Anterior cingulate cortex (tissue), 58 donors: Measurements from ENCODE around the gene GALNT5.
A peak's percentile ranks its signal among the peaks of the same experiment; 100 is the strongest.
"Not testable (repeated sequence)": the region's sequence is repeated elsewhere in the genome, so short reads cannot be mapped to it uniquely, and the experiment has no call there.

Source experiments
- DNase-seq, 58 donors: peaks; one replicate each; lab custom pipeline; 2025; lab: John Stamatoyannopoulos, UW

Gene GALNT5

GRCh38 chr2:157257312-157258252 is at the start of gene GALNT5:
Gene GALNT5 (plus strand): TSS chr2:157257705. CDS start chr2:157258083, 378 bp downstream.
- DNase-seq: no peak

DNA sequence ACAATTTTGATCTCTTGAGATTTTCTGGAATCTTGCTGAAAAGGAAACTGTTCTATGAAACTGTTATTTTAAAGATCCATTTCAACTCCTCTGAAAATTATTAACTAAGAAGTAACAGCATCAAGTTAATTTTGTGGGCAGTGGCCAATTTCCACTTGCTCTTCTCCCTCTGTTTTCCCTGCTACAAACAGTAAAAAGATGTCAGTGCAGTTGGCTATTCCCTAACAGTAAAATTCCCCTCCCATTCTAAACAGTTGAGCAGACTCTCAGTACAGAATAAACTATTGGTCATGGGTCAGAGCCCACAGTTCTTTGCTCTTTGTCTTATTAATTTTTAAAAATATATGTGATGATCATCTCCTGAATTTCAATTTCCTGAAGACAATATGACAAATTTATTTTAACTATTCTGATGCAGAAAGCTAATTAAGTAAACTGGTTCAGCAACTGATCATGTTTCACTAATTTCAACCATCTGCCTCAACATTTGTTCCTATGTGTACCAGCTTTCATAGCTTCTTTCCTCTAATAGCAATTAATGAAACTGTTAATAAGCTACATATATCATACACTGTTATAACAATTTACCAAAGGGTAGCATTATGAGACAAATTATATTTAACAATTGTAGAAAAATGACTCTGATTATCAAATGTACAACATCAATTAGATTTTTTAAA is 41.1 kb upstream of the GALNT5 start:
- DNase-seq: no peak

DNA sequence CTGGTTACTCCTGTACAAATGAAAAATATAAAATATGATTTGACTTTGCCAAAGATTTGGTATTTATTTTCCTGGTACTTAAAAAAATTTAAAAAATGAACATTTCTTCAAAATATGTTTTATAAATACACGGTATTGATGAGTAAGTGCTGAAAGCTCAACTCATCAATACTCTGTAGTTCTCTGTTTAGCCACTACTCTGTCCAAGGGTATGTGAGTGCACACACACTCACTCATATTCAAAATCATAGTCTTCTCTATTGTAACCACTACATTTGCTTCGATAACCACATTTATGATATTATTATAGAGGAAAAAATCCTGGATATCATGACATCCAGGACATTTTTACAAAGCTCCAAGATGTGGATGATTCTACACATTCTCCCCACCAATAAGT is 40.1 kb upstream of the GALNT5 start:
- DNase-seq: no peak

GRCh38 chr2:157218911-157219310 is 38.6 kb upstream of the GALNT5 start:
- no peak for DNase-seq

DNA sequence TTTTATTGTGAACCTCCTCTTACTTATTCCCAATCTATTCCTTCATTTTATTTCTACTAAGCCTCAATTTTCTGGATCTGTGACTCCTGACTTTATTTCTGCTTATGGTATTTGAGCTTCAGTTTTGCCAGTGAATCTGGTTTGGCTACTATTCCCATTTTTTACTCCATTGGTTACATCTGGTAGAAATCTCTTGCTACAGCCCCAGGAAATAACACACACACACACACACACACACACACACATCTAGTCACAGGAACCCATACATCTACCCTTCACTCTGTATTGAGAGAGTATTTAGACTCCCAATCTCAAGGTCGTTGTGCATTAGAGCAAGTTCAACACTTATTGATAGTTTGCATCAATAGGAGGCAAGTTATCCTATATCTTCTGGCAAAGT is 37.0 kb upstream of the GALNT5 start:
- no peak for DNase-seq

DNA sequence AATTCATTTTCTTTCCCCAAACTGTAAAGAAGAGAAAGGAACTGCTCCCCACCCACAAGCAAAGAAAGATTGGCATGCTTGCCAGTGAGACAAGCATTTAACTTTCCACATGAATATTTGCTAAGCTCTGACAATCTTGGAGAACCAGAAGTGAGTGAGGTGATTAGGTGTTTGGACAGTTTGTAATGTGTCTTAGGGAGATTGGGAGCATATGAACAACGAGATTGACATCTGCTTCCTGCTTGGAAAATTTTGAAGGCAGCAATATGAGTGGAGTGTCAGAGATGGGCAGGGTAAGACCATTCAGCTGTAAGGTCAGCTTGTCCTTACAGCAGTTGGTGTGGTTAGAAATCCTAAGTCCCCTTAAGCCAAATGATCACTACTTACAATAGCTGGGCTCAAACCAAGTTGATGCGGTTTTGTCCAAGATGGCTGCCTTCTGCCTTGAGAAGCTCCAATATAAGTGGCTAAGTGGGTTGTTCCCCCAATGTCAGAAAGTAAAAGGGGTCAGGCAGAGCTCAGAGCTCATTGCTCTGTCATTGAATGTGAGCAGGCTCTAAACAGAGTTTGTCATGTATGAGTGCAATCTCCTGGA is 36.0 kb upstream of the GALNT5 start:
- no peak for DNase-seq

GRCh38 chr2:157223624-157224205 is 33.8 kb upstream of the GALNT5 start:
- DNase-seq: no peak

GRCh38 chr2:157224448-157224847 is 33.1 kb upstream of the GALNT5 start:
- DNase-seq: not testable (repeated sequence)

- DNase-seq: no peak
Observed at GRCh38 chr2:157227592-157227991, 29.9 kb upstream of the GALNT5 start.

DNA sequence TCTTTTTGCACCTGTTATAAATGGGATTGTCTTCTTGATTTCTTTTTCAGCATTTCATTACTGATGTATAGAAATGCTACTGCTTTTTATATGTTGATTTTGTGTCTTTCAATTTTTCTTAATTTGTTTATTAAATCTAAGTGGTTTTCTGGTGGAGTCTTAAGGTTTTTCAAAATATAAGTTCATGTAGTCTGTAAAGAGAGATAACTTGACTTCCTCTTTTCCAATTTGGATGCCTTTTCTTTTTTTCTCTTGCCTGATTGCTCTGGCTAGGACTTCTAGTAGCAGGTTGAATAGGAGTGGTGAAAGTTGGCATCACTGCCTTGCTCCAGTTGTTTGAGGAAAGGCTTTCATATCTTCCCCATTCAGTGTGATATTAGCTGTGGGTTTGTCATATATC is 28.6 kb upstream of the GALNT5 start:
- no peak for DNase-seq

- peak in 9 of 58 donors; percentile 1 to 38 (median 3) for DNase-seq
Observed at GRCh38 chr2:157229572-157229971, 27.9 kb upstream of the GALNT5 start.

DNA sequence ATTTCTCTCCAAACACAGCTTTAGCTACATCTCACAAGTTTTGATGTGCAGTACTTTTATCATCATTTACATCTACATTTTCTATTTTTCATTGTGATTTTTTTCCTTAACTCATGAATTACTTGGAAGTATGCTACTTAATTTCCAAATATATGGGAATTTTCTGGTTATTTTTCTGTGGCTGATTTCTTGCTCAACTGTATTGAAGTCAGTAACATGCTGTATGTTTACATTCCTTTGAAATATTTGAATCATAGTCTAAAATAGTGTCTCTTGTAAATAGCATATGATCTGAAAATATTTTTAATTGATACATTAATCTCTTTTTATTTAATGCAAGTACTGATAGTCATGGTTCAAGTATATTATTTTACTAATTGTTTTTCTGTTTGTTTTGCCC is 26.0 kb upstream of the GALNT5 start:
- no peak for DNase-seq

DNA sequence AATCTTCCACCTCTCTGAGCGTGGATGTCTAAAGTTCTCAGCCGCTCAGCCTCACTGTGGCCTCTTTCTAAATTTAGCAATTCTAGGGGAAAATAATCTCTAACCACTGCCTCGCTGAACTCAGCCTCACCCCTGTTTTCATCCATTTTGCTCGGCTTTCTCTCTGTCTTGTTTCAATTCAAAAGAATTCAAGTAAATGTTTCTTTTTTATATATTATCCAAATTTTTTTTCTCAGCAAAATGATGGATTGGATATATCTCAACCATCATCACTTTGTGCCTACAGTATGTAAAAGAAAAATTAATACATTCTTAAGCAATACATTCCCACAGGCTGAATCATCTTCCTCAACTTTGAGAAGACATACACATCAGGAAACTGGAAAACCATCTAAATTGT is 24.0 kb upstream of the GALNT5 start:
- no peak for DNase-seq

DNA sequence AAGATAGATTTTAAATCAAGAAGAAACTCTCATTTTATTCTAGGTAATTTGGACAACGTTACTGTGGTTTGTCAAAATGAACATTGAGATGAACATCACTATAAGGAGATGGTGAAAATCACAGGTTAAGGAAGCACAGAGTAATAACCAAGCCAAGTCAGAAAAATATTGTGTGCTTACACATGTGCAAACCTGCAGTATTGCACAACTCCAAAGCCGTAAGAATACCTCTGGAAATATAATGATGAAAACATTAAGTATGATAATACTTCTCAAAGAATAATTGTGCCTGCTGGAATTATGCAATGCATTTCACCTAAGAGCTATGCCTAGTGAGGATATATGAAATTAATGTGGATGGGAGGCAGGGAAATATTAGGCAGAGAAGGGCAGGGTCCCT is 21.1 kb upstream of the GALNT5 start:
- DNase-seq: no peak

DNA sequence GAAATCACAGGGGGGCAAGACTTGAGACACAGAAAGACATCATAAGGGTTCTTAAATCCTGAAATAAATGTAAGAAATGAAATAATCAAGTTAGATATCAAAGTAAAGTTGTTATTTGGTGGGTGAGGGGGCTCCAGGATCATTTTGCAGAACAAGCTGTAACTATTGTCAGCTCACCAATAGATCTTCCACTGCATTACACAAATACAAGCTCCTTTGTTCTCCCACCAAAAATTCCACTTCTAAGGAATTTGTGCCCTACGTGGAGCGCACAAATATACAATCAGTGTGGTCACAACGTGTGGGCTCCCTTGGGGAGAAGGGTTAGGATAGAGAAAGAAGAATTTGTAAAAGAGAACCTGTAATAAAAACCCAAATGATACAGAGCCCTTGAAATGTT is 19.2 kb upstream of the GALNT5 start:
- DNase-seq: no peak

DNA sequence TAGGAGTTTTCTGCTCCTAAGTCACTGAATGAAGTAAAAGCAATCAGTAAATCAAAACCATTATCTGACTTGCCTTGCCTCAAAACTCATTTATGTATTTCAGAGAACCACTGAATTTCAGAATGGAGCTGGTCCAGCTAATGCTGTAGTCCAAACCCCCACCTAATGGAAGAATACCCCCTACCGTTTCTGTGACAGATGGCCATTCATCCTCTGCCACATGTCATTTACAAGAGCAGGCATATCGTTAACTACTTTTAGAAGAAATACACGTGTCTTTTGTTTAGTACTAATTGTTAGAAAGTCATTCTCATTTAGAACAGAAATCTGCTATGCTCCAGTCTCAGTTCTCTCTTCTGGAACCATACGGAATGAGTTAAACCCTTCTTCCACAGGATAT is 12.8 kb upstream of the GALNT5 start:
- no peak for DNase-seq

DNA sequence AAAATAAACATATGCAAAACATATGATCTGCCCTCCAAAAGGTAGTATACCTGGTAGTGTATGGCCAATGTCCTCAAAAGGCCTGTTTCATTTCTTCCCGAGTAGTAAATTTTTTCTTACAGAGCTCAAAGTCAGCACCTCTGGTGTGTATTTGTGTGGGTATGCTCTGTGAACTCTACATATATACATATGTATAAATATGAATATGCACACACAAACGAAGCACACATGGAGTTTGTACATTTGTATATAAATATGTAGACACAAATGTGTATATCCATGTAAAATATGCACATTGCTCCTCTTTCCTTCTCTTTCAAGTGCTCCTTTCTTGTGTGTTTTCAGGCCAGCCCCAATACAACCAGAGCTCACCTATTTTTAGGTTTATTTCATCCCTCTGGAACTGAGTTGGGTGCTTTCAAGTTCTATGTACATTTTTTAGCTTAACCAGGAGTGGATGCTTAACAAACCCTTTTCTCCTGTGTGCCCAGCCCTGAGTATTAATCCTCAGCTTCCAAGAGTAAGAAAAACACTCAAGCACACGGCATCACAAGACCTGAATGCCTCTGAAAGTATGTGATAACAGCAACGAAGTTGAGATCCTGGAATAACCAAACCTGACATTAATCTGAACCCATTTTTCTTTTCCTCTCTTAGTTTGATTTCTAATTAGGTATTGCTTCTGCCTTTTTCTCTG is 12.2 kb upstream of the GALNT5 start:
- DNase-seq: no peak

DNA sequence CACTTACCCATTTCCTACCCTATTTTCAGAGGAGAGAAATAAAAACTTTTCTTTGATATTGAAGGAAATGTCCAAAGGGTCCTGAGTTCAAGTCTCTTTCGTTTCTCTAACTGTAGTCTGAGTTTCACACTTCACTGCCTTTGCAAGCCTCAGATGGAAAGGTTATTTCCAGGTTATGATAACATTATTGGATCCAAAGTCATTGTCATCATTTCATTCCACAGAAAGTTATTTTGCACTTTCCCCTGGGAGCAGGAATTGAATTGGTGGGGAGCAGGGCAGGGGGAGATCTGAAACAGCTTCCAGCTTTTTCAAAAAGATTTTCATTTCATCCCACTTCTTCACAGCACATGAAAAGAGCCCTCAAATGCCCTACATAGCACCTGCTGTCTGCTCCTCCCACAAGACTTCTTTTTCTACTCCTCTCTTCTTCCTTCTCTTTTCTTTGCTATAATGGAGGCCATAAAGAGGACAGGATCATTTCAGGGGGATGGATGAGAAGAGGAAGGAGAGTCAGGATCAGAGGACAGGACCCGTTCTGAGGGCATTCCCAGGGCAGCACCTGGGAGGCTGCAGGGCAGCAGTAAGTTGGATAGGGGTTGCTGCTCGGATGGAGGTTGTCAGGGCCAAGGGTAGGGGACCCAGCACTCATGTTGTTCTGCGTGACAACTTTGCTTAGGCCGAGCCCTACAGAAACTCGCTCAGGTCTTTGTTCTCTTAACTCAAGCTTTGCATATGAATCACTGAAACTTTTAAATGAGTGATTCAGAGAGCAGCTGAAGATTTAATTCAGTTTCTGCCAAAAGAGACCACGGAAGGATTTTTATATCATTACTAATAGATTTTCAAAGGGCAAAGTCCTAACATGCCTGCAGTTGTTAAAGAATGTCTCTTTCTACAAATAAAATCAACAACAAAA is 11.4 kb upstream of the GALNT5 start:
- DNase-seq: no peak

DNA sequence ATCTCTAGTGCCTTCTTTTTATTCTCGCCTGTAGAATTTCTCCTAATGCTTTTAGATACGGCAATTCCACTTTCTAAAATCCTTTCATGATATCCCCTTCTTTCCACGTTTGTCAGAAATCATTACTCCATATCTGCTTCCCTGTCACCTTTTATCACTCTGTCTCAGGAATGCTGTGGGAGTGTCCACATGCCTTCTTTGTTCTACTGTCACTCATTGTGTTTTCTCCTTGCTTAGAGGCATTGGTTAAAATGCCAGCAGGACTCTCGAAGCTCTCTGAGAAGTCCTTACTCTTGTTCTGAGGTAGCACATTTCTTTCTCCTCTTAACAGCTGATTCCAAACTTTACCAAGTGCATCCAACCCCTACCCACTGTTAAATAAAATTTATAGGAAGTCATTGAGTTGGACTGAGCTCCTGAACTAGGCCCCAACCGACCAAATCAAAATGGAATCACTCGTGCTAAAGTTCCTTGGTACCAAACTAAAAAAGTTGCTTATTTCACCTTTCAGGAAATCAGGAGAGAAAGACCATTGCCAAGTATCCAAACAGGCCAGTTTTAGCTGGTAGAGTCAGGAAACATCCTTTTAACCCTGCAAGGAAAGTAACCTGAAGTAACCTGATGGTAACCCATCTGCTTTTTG is 10.6 kb upstream of the GALNT5 start:
- no peak for DNase-seq
